ENCODE measurements around the gene ASRGL1.

DNA sequence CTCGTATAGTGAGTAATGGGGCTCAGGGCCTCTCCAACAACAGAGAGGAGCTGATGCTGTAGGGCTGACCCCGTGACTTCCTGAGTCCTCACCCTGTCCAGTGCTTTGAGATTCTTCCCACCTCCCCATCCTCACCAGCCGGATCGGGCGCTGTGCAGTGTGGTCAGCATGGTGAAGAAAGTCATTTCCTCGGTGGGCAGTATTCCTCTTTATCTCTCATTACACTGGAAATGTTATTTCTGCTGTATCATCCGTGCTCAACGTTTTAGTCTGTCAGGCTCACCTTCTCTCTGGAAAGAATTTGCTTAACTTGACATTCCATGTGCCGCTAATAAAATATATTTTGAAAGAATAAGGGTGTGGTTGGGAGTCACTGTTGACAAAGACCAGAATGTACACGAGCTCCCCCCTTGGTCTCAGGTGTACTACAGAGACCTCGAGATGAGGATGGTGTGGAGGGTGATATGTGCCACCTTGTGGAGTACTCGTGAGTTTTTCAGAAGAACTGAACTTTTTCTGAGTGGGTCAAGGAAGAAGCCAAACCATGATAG is 55.9 kb downstream of the ASRGL1 start:
- TF ChIP-seq, protein P1, sequence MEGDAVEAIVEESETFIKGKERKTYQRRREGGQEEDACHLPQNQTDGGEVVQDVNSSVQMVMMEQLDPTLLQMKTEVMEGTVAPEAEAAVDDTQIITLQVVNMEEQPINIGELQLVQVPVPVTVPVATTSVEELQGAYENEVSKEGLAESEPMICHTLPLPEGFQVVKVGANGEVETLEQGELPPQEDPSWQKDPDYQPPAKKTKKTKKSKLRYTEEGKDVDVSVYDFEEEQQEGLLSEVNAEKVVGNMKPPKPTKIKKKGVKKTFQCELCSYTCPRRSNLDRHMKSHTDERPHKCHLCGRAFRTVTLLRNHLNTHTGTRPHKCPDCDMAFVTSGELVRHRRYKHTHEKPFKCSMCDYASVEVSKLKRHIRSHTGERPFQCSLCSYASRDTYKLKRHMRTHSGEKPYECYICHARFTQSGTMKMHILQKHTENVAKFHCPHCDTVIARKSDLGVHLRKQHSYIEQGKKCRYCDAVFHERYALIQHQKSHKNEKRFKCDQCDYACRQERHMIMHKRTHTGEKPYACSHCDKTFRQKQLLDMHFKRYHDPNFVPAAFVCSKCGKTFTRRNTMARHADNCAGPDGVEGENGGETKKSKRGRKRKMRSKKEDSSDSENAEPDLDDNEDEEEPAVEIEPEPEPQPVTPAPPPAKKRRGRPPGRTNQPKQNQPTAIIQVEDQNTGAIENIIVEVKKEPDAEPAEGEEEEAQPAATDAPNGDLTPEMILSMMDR (conservative IDR thresholded peaks at IDR 0.05; ENCODE audit: low read length): peak; percentile 56
- no peak for TF ChIP-seq EZH2phosphoT487 (IDR thresholded peaks at IDR 0.05; ENCODE audit: borderline replicate concordance)
